Ovary (tissue), 9 donors: Measurements from ENCODE around the gene FAM234B. TPM values are rescaled to one million over a fixed set of nuclear protein-coding genes. Genes with fewer than 3 reads are reported as not detected.
A peak's percentile ranks its signal among the peaks of the same experiment; 100 is the strongest.

Source experiments
- DNase-seq, 5 donors: peaks; one replicate each; pipeline ENCODE4 v3.0.0-alpha.2; 2019 to 2020
- H3K27ac ChIP-seq, 2 donors: fragments of 200-600 bp; one replicate each; pipeline versions ENCODE4 v1.5.1 to v1.8.0; 2019 to 2022
- H3K27me3 ChIP-seq: fragments of 200-600 bp; one replicate; pipeline ENCODE4 v1.8.0; 2022
- H3K36me3 ChIP-seq: fragments of 200-600 bp; sonication (generic); one replicate; pipeline ENCODE4 v1.5.1; 2019
- H3K4me1 ChIP-seq: one replicate; pipeline ENCODE4 v1.8.1; 2013; ENCODE audit warnings: mild to moderate bottlenecking, moderate library complexity; ENCODE audit not compliant: insufficient read depth
- H3K4me3 ChIP-seq: fragments of 200-600 bp; sonication (generic); one replicate; pipeline ENCODE4 v1.5.1; 2017
- H3K9me3 ChIP-seq, 2 donors: fragments of 200-600 bp in 1 of 2; sonication (generic) in 1 of 2; one replicate each; pipeline versions ENCODE4 v1.5.1 to v1.8.1; 2013 to 2019; ENCODE audit warnings: mild to moderate bottlenecking in 1 of 2, moderate library complexity in 1 of 2
- EP300 ChIP-seq: sonication (generic); formaldehyde crosslinking; IDR thresholded peaks from one replicate; pipeline ENCODE4 v1.6.1; 2017; ENCODE audit warnings: antibody characterized with exemption
- POLR2A ChIP-seq: fragments of 450-650 bp; IDR thresholded peaks from one replicate; pipeline ENCODE4 v1.6.1; 2017; ENCODE audit warnings: antibody characterized with exemption, mild to moderate bottlenecking, moderate library complexity
- WGBS, 3 donors: extraction: QIAGEN DNeasy Blood & Tissue Kit in 1 of 3; methylation state at CpG; one replicate each; pipeline versions ENCODE4 v1.1.5 to v1.1.7; 2013 to 2017; 5-methylcytosine and 5-hydroxymethylcytosine counted together
- intact Hi-C, 4 donors: fragments of 100-400 bp; cut with DNase I; formaldehyde crosslinking; loops; one replicate each; pipeline versions ENCODE4 v1.11.0 to v1.15.1; 2022 to 2023
- polyA plus RNA-seq, 2 donors: library from polyadenylated mRNA; stranded (reverse); fragments of 200-250 nt in 1 of 2; fragments of 350-450 nt in 1 of 2; fragmentation: Illumina TruSeq in 1 of 2; extraction: RNeasy Lipid Tissue Mini Kit (QIAGEN cat#74804) in 1 of 2; gene quantifications; one replicate each; pipeline ENCODE4 v1.2.3, GENCODE V29; 2013 to 2014
- total RNA-seq, 7 donors: library from RNA; depleted of rRNA in 2 of 7; stranded (reverse); fragments of >200 nt in 2 of 7; fragmentation: NEBNext Ultra II Directional in 3 of 7; extraction: Animal tissue kit (Norgen Biotek cat#: 25700) in 3 of 7; gene quantifications; one replicate each; pipeline versions ENCODE4 v1.1.0 to v1.2.4, GENCODE V29; 2016 to 2023
- TF ChIP-seq, protein P1 (sequence below), 3 donors: fragments of 450-650 bp in 2 of 3; fragments of 200-600 bp in 1 of 3; IDR thresholded peaks; one replicate each; pipeline versions ENCODE4 v1.5.1 to v1.8.0; 2016 to 2022; ENCODE audit warnings: antibody characterized with exemption in 3 of 3, mild to moderate bottlenecking in 1 of 3
- donor health status: DM: no; HTN: no; CAD: no; lungs with moderate emphysema.
- donor health status: DM: no; HTN: no; CAD: no.
- donor health status: Bipolar disorder and iron deficiency.
- donor health status: DM: yes; HTN: yes; CAD: no.
- donor health status: DM: no; HTN: no; CAD: no.
- donor health status: DM: yes; HTN: yes; CAD: no.

FAM234B gene
- total and polyA plus RNA-seq, 9 donors, result 2.1 to 9.4 (median 5.7) TPM

DNA sequence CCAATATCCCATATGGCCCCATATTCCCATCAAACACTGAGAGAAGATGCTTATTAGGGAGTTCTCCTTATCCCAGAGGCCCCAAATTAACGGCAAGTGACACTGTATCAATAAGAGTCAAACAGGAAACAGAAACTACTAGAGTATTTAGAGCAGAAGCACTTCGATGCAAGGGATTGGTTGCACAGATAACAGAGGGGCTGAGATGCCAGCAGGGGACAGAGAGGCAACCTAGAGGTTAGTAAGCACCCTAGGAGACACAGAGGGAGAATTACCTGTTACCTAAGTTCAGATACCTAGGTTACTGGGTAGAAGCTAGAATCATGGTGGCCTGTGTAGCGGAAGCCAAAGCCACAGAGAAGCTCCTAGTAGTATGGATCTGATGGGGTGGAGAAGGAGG lies 47.0 kb upstream of the FAM234B start:
- Histone ChIP-seq H3K27ac (peak overlapping the region in 1 of 2 donors; percentile 10), H3K36me3 (no peaks in the 10 kb centered on the region), H3K9me3 (no peaks in the 10 kb centered on the region), H3K4me1 (peaks cover 10% of the 10 kb centered on the region), H3K4me3 (no peak overlapping the region), H3K27me3 (no peaks in the 10 kb centered on the region)
- DNase-seq, result no peak
- WGBS, 3 donors, result 49 to 53% (median 49%) methylated on average over 3 of the region's 3 CpGs
- TF ChIP-seq POLR2A, result no peak
- no peak for TF ChIP-seq EP300
- TF ChIP-seq, protein P1, sequence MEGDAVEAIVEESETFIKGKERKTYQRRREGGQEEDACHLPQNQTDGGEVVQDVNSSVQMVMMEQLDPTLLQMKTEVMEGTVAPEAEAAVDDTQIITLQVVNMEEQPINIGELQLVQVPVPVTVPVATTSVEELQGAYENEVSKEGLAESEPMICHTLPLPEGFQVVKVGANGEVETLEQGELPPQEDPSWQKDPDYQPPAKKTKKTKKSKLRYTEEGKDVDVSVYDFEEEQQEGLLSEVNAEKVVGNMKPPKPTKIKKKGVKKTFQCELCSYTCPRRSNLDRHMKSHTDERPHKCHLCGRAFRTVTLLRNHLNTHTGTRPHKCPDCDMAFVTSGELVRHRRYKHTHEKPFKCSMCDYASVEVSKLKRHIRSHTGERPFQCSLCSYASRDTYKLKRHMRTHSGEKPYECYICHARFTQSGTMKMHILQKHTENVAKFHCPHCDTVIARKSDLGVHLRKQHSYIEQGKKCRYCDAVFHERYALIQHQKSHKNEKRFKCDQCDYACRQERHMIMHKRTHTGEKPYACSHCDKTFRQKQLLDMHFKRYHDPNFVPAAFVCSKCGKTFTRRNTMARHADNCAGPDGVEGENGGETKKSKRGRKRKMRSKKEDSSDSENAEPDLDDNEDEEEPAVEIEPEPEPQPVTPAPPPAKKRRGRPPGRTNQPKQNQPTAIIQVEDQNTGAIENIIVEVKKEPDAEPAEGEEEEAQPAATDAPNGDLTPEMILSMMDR (IDR thresholded peaks at IDR 0.05), result no peak
- intact Hi-C loops, result loop anchor here in 1 of 4 donors (10.0 kb wide), 2 partner anchors 282 to 1778 kb away; partner anchors contain the start of gene CDKN1B

DNA sequence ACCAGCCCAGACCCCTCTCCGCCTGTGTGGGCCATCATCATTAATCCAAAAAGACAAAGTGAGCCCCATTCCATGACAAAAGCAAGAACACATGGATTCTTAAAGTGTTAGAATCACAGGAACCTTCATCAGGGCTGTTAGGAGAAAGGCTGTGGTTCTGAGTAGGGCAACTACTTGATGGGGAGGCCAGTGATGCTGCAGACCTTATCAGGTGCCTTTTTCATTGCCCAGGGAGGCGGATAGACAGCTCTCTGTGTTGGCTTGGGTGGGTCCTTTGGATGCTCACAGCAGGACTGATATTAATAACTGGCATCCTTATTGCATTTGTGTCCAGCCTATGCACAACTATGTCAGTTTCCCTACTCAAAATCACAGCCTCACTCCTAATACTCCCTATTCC lies 46.4 kb upstream of the FAM234B start:
- peaks cover 9% of the 10 kb centered on the region for H3K4me1 ChIP-seq
- H3K27ac ChIP-seq, result peak overlapping the region in 1 of 2 donors; percentile 10
- TF ChIP-seq, protein P1 (IDR thresholded peaks at IDR 0.05), result no peak
- TF ChIP-seq EP300 (no peak), POLR2A (no peak)
- intact Hi-C loops, result loop anchor here in 1 of 4 donors (10.0 kb wide), 2 partner anchors 283 to 1777 kb away; partner anchors contain the start of gene CDKN1B
- H3K27me3 ChIP-seq, result no peaks in the 10 kb centered on the region
- no peak overlapping the region for H3K4me3 ChIP-seq
- WGBS, 3 donors, result 46 to 100% (median 73%) methylated on average over 2 of the region's 2 CpGs
- no peak for DNase-seq
- no peaks in the 10 kb centered on the region for H3K9me3 ChIP-seq
- no peaks in the 10 kb centered on the region for H3K36me3 ChIP-seq

DNA sequence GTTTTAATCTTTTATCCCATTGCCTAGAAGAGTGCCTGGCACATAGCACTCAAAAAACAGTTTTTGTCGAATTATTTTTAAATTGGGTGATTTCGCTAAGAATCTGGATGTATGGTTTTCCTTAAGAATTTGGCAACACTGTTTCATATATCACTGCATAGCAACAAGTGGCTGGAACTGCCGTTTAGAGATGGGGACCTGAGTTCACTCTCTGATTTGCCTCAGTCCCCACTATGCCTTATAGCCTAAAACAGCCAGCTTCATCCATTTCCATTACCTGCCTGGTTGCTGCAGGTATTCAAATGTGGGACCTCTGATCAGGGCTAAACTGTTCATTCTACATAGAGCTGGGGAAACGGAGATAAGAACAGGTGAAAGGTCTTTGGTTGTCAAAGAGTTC lies 45.9 kb upstream of the FAM234B start:
- Histone ChIP-seq H3K9me3 (no peaks in the 10 kb centered on the region), H3K36me3 (no peaks in the 10 kb centered on the region), H3K4me1 (peaks cover 9% of the 10 kb centered on the region), H3K27ac (no peak overlapping the region), H3K4me3 (no peak overlapping the region), H3K27me3 (no peaks in the 10 kb centered on the region)
- no peak for TF ChIP-seq EP300
- TF ChIP-seq POLR2A, result no peak
- TF ChIP-seq, protein P1 (IDR thresholded peaks at IDR 0.05), result no peak
- intact Hi-C loops, result loop anchor here in 1 of 4 donors (10.0 kb wide), 2 partner anchors 283 to 1777 kb away; partner anchors contain the start of gene CDKN1B
- DNase-seq, result no peak
- WGBS, 3 donors, result 76 to 87% (median 85%) methylated on average over 4 of the region's 4 CpGs

DNA sequence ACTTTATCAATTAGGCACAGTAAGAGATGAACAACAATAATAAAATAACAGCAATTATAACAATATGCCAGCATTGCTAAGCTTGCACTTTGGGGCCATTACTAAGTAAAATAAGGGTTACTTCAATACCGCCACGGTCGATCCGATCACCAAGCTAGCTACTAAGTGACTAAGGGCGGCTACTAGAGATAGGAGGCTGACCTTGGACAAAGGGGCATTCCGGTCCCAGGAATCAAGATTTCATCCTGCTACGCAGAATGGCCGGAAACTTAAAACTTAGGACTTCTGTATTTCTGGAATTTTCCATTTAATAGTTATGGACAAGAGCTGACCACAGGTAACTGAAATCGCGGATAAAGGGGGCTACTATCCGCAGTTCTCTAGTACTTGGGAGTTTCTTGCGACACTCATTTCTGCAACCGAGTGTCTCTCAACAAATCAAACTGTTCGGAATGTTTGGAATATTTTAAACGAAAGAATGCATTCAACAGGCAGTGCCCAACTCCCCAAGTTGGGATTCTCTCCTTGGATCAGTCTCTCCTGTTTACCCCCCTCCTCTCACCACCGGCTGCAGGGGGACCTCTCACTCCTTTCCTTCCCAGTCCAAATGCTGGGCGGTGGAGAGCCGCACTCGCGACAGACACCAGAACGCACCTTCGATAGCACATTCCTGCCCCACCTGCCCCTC lies 44.8 kb upstream of the FAM234B start:
- peaks cover 9% of the 10 kb centered on the region for H3K4me1 ChIP-seq
- intact Hi-C loops, result loop anchor here in 1 of 4 donors (10.0 kb wide), 2 partner anchors 285 to 1775 kb away; partner anchors contain the start of gene CDKN1B
- no peaks in the 10 kb centered on the region for H3K36me3 ChIP-seq
- peak overlapping the region; percentile 16 to 74 for H3K27ac ChIP-seq
- 1 to 3% (median 3%) methylated on average over 22 of the region's 22 CpGs for WGBS, 3 donors
- H3K9me3 ChIP-seq, result no peaks in the 10 kb centered on the region
- DNase-seq, result peak in 1 of 5 donors; percentile 67
- no peaks in the 10 kb centered on the region for H3K27me3 ChIP-seq
- TF ChIP-seq EP300 (no peak), POLR2A (no peak)
- TF ChIP-seq, protein P1 (IDR thresholded peaks at IDR 0.05), result no peak
- H3K4me3 ChIP-seq, result peak overlapping the region; percentile 62
